ENCODE data around the gene KRT15. TPM values are rescaled to one million over a fixed set of nuclear protein-coding genes. Genes with fewer than 3 reads are reported as not detected.

KRT15 gene
- total and polyA plus RNA-seq, 10 of the 15 experiments (the other 5 are each of a cell fraction or from before 2014, with no cell fraction given), result 0.06 to 0.17 TPM; not detected in 8

GRCh38 chr17:41556931-41557330, 38.2 kb upstream of the KRT15 start:
- Histone ChIP-seq H3K4me2 (ENCODE audit: control insufficient read depth, insufficient read depth) (no peak overlapping the region), H3K9me3 (replicated peaks; ENCODE audit: control insufficient read depth, insufficient read depth, low read length) (no peaks in the 10 kb centered on the region), H3K36me3 (ENCODE audit: control insufficient read depth in 2 of 2, insufficient read depth in 2 of 2, low read length in 1 of 2) (no peaks in the 10 kb centered on the region), H2AFZ (ENCODE audit: control insufficient read depth, low read depth, low read length) (no peak overlapping the region), H3K4me3 (no peak overlapping the region), H4K20me1 (ENCODE audit: control insufficient read depth, insufficient read depth) (no peaks in the 10 kb centered on the region), H3K4me1 (ENCODE audit: control insufficient read depth, insufficient read depth, low read length) (no peaks in the 10 kb centered on the region), H3K27ac (ENCODE audit: control insufficient read depth, insufficient read depth) (no peak overlapping the region), H3K9ac (ENCODE audit: control insufficient read depth, insufficient read depth, low read length) (no peak overlapping the region), H3K27me3 (replicated peaks in 1 of 2; ENCODE audit: control insufficient read depth in 2 of 2, insufficient read depth in 2 of 2, low read length in 1 of 2) (peaks cover 0 to 4% of the 10 kb centered on the region in 2 experiments; a peak in 1 of 4 replicates), H3K79me2 (ENCODE audit: control insufficient read depth, insufficient read depth, low read length) (no peaks in the 10 kb centered on the region)
- CTCF ChIA-PET, result interaction anchor here (4.4 kb wide), 1 partner anchor 8 kb away, joined by 34 read pairs; no protein-coding TSS in a partner anchor
- DNase-seq (ENCODE audit: low read depth, low spot score) (no peak), ATAC-seq (no peak), FAIRE-seq (no peak)
- SMC1A ChIA-PET (ENCODE audit: uncharacterized antibody, unreplicated experiment), result no interaction called here
- in situ Hi-C loops (cut with MboI), result no loop called here
- RAD21 ChIA-PET (ENCODE audit: unreplicated experiment), result no interaction called here
- POLR2A ChIA-PET, result no interaction called here
- WGBS (ENCODE audit: insufficient coverage, insufficient replicate concordance, low lambda C conversion rate, missing lambda C conversion rate), result 10% methylated on average over 9 of the region's 9 CpGs
- intact Hi-C loops (cut with micrococcal nuclease; ENCODE audit: unreplicated experiment), result no loop called here
- BruUV-seq (replicated peaks), result no TSS peak
- TF ChIP-seq MEF2B (IDR thresholded peaks at IDR 0.05; ENCODE audit: partially characterized antibody, poor library complexity, severe bottlenecking), result no peak
- no peak for TF ChIP-seq SRF (IDR thresholded peaks at IDR 0.05; ENCODE audit: low read depth in 2 of 2, low read length in 2 of 2)
- TF ChIP-seq HDAC6 (IDR thresholded peaks at IDR 0.05; ENCODE audit: unreplicated experiment), result no peak
- no peak for TF ChIP-seq STAT3 (IDR thresholded peaks at IDR 0.05; ENCODE audit: low read depth, low read length)
- TF ChIP-seq KDM1A (IDR thresholded peaks at IDR 0.05; ENCODE audit: borderline replicate concordance), result no peak
- no peak for TF ChIP-seq FOS (IDR thresholded peaks at IDR 0.05; ENCODE audit: borderline replicate concordance, extremely low read depth, insufficient read length)
- TF ChIP-seq NFXL1 (IDR thresholded peaks at IDR 0.05; ENCODE audit: borderline replicate concordance), result no peak
- no peak for TF ChIP-seq ZSCAN29 (IDR thresholded peaks at IDR 0.05)
- no peak for TF ChIP-seq CTCF (IDR thresholded peaks at IDR 0.05 in 2 of 3, conservative IDR thresholded peaks at IDR 0.05 in 1 of 3; ENCODE audit: control insufficient read depth in 2 of 3, extremely low read depth in 1 of 3, insufficient read depth in 1 of 3, low read depth in 3 of 3, low read length in 3 of 3)
- TF ChIP-seq SKIL (IDR thresholded peaks at IDR 0.05; ENCODE audit: low read depth, poor library complexity, severe bottlenecking), result no peak
- no peak for TF ChIP-seq NRF1 (conservative IDR thresholded peaks at IDR 0.05; ENCODE audit: low read depth, low read length)
- no peak for TF ChIP-seq EP300 (IDR thresholded peaks at IDR 0.05; ENCODE audit: borderline replicate concordance in 1 of 2, control insufficient read depth in 1 of 2, low read depth in 2 of 2, low read length in 2 of 2)
- no peak for TF ChIP-seq CUX1 (IDR thresholded peaks at IDR 0.05; ENCODE audit: insufficient replicate concordance, low read depth, low read length)
- TF ChIP-seq GABPA (IDR thresholded peaks at IDR 0.05; ENCODE audit: low read depth), result no peak
- no peak for TF ChIP-seq RUNX3 (IDR thresholded peaks at IDR 0.05; ENCODE audit: low read length)
- TF ChIP-seq ESRRA (IDR thresholded peaks at IDR 0.05; ENCODE audit: low read length), result no peak

Data from GM12878 (cell line).